Liver (tissue), 3 donors: ENCODE measurements around the gene B3GNT2.

ENCODE experiments used
- GABPA ChIP-seq, 2 donors: IDR thresholded peaks in 1 of 2; conservative IDR thresholded peaks in 1 of 2; 2 replicates each; pipeline ENCODE4 v1.6.1; 2016; ENCODE audit warnings: antibody characterized with exemption in 2 of 2, mild to moderate bottlenecking in 1 of 2, moderate library complexity in 1 of 2
- HNF4A ChIP-seq, 2 donors: conservative IDR thresholded peaks; 2 replicates each; pipeline ENCODE4 v1.6.1; 2016; ENCODE audit warnings: antibody characterized with exemption in 2 of 2, mild to moderate bottlenecking in 2 of 2
- NR2F2 ChIP-seq: IDR thresholded peaks from 2 replicates; pipeline ENCODE4 v1.6.1; 2016; ENCODE audit warnings: antibody characterized with exemption
- RAD21 ChIP-seq, 2 donors: IDR thresholded peaks; 2 replicates each; pipeline ENCODE4 v1.6.1; 2016; ENCODE audit warnings: antibody characterized with exemption in 2 of 2, mild to moderate bottlenecking in 2 of 2
- YY1 ChIP-seq: IDR thresholded peaks from 2 replicates; pipeline ENCODE4 v1.6.1; 2016; ENCODE audit warnings: antibody characterized with exemption, mild to moderate bottlenecking
- TF ChIP-seq, protein P1 (sequence below): fragments of 150-350 bp; IDR thresholded peaks from 2 replicates; pipeline ENCODE4 v1.5.1; 2017; ENCODE audit warnings: improper control_type of control experiment, low read depth, low read length; ENCODE audit not compliant: missing input control
- TF ChIP-seq, protein P2 (sequence below): IDR thresholded peaks from 2 replicates; pipeline ENCODE4 v1.6.1; 2016; ENCODE audit warnings: antibody characterized with exemption
- TF ChIP-seq, protein P3 (sequence below): IDR thresholded peaks from 2 replicates; pipeline ENCODE4 v1.6.1; 2016; ENCODE audit warnings: antibody characterized with exemption
- TF ChIP-seq, protein P4 (sequence below): IDR thresholded peaks from 2 replicates; pipeline ENCODE4 v1.6.1; 2016; ENCODE audit warnings: antibody characterized with exemption, mild to moderate bottlenecking
- donor health status: healthy.
- donor health status: healthy.

DNA sequence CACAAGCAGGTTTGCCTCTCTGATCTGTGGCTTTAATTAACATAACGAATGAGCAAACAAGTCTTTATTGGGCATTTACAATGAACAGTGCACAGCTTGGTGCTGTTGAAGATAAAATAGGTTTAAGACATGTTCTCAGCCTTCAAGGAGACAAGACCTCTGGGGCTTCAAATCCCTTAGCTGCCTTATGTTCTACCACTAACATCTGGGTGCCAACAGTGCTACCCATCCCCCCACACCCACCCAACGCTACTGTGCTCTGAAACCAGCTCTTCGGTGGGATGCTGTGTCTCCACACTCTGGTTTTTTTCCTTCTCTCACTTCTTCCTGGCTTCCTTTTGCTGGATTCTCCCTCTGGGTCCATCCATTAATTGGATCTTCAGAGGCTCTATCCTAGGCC, 14.1 kb upstream of the B3GNT2 start:
- TF ChIP-seq RAD21 (IDR thresholded peaks at IDR 0.05) (no peak), HNF4A (conservative IDR thresholded peaks at IDR 0.05) (no peak), GABPA (IDR thresholded peaks at IDR 0.05 in 1 of 2, conservative IDR thresholded peaks at IDR 0.05 in 1 of 2) (no peak), YY1 (no peak), NR2F2 (no peak)
- TF ChIP-seq, protein P1, sequence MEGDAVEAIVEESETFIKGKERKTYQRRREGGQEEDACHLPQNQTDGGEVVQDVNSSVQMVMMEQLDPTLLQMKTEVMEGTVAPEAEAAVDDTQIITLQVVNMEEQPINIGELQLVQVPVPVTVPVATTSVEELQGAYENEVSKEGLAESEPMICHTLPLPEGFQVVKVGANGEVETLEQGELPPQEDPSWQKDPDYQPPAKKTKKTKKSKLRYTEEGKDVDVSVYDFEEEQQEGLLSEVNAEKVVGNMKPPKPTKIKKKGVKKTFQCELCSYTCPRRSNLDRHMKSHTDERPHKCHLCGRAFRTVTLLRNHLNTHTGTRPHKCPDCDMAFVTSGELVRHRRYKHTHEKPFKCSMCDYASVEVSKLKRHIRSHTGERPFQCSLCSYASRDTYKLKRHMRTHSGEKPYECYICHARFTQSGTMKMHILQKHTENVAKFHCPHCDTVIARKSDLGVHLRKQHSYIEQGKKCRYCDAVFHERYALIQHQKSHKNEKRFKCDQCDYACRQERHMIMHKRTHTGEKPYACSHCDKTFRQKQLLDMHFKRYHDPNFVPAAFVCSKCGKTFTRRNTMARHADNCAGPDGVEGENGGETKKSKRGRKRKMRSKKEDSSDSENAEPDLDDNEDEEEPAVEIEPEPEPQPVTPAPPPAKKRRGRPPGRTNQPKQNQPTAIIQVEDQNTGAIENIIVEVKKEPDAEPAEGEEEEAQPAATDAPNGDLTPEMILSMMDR, result no peak
- TF ChIP-seq, protein P2, sequence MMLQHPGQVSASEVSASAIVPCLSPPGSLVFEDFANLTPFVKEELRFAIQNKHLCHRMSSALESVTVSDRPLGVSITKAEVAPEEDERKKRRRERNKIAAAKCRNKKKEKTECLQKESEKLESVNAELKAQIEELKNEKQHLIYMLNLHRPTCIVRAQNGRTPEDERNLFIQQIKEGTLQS, result no peak
- TF ChIP-seq, protein P3, sequence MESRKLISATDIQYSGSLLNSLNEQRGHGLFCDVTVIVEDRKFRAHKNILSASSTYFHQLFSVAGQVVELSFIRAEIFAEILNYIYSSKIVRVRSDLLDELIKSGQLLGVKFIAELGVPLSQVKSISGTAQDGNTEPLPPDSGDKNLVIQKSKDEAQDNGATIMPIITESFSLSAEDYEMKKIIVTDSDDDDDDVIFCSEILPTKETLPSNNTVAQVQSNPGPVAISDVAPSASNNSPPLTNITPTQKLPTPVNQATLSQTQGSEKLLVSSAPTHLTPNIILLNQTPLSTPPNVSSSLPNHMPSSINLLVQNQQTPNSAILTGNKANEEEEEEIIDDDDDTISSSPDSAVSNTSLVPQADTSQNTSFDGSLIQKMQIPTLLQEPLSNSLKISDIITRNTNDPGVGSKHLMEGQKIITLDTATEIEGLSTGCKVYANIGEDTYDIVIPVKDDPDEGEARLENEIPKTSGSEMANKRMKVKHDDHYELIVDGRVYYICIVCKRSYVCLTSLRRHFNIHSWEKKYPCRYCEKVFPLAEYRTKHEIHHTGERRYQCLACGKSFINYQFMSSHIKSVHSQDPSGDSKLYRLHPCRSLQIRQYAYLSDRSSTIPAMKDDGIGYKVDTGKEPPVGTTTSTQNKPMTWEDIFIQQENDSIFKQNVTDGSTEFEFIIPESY, result no peak
- TF ChIP-seq, protein P4, sequence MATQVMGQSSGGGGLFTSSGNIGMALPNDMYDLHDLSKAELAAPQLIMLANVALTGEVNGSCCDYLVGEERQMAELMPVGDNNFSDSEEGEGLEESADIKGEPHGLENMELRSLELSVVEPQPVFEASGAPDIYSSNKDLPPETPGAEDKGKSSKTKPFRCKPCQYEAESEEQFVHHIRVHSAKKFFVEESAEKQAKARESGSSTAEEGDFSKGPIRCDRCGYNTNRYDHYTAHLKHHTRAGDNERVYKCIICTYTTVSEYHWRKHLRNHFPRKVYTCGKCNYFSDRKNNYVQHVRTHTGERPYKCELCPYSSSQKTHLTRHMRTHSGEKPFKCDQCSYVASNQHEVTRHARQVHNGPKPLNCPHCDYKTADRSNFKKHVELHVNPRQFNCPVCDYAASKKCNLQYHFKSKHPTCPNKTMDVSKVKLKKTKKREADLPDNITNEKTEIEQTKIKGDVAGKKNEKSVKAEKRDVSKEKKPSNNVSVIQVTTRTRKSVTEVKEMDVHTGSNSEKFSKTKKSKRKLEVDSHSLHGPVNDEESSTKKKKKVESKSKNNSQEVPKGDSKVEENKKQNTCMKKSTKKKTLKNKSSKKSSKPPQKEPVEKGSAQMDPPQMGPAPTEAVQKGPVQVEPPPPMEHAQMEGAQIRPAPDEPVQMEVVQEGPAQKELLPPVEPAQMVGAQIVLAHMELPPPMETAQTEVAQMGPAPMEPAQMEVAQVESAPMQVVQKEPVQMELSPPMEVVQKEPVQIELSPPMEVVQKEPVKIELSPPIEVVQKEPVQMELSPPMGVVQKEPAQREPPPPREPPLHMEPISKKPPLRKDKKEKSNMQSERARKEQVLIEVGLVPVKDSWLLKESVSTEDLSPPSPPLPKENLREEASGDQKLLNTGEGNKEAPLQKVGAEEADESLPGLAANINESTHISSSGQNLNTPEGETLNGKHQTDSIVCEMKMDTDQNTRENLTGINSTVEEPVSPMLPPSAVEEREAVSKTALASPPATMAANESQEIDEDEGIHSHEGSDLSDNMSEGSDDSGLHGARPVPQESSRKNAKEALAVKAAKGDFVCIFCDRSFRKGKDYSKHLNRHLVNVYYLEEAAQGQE, result no peak
